Measurements from ENCODE around the gene TBL3. TPM values are rescaled to one million over a fixed set of nuclear protein-coding genes. Genes with fewer than 3 reads are reported as not detected.

Gene TBL3
- total and polyA plus RNA-seq, 2 donors = 28.4 to 52.3 TPM

- Histone ChIP-seq H3K27me3 (ENCODE audit: control insufficient read depth in 2 of 2, insufficient read depth in 1 of 2, low read length in 1 of 2) (peaks cover 7 to 18% of the 10 kb centered on the region in 2 donors), H3K4me1 (ENCODE audit: control insufficient read depth in 2 of 2, insufficient read depth in 2 of 2, low read length in 2 of 2) (peaks cover 7 to 13% of the 10 kb centered on the region in 2 donors), H3K36me3 (ENCODE audit: control insufficient read depth in 2 of 2, insufficient read depth in 2 of 2, low read length in 1 of 2) (no peaks in the 10 kb centered on the region), H3K4me3 (ENCODE audit: low read length in 2 of 2) (no peak overlapping the region), H3K9me3 (ENCODE audit: control insufficient read depth in 2 of 2, insufficient read depth in 1 of 2, low read length in 1 of 2) (peaks cover 0 to 8% of the 10 kb centered on the region in 2 donors), H3K27ac (ENCODE audit: low read depth in 1 of 2, low read length in 1 of 2) (no peak overlapping the region)
- WGBS = 95% methylated on average over 15 of the region's 15 CpGs
- DNase-seq (ENCODE audit: low read depth in 6 of 9, low spot score in 9 of 9) = no peak
These were observed 41.7 kb downstream of the TBL3 start for GRCh38 chr16:2013527-2013926.

GRCh38 chr16:2015117-2015946, 43.5 kb downstream of the TBL3 start:
- no peak for DNase-seq (ENCODE audit: low read depth in 6 of 9, low spot score in 9 of 9)
- H3K4me3 ChIP-seq (ENCODE audit: low read length in 2 of 2) = no peak overlapping the region
- peaks cover 0 to 8% of the 10 kb centered on the region in 2 donors for H3K9me3 ChIP-seq (ENCODE audit: control insufficient read depth in 2 of 2, insufficient read depth in 1 of 2, low read length in 1 of 2)
- H3K4me1 ChIP-seq (ENCODE audit: control insufficient read depth in 2 of 2, insufficient read depth in 2 of 2, low read length in 2 of 2) = peaks cover 2 to 14% of the 10 kb centered on the region in 2 donors
- peaks cover 23 to 37% of the 10 kb centered on the region in 2 donors for H3K27me3 ChIP-seq (ENCODE audit: control insufficient read depth in 2 of 2, insufficient read depth in 1 of 2, low read length in 1 of 2)
- 96% methylated on average over 24 of the region's 24 CpGs for WGBS
- H3K27ac ChIP-seq (ENCODE audit: low read depth in 1 of 2, low read length in 1 of 2) = no peak overlapping the region
- H3K36me3 ChIP-seq (ENCODE audit: control insufficient read depth in 2 of 2, insufficient read depth in 2 of 2, low read length in 1 of 2) = no peaks in the 10 kb centered on the region

- DNase-seq (ENCODE audit: low read depth in 6 of 9, low spot score in 9 of 9) = no peak
- H3K9me3 ChIP-seq (ENCODE audit: control insufficient read depth in 2 of 2, insufficient read depth in 1 of 2, low read length in 1 of 2) = peaks cover 0 to 8% of the 10 kb centered on the region in 2 donors
- H3K27ac ChIP-seq (ENCODE audit: low read depth in 1 of 2, low read length in 1 of 2) = no peak overlapping the region
- peaks cover 0 to 12% of the 10 kb centered on the region in 2 donors for H3K4me1 ChIP-seq (ENCODE audit: control insufficient read depth in 2 of 2, insufficient read depth in 2 of 2, low read length in 2 of 2)
- H3K36me3 ChIP-seq (ENCODE audit: control insufficient read depth in 2 of 2, insufficient read depth in 2 of 2, low read length in 1 of 2) = no peaks in the 10 kb centered on the region
- H3K27me3 ChIP-seq (ENCODE audit: control insufficient read depth in 2 of 2, insufficient read depth in 1 of 2, low read length in 1 of 2) = peaks cover 28 to 42% of the 10 kb centered on the region in 2 donors
- WGBS = 96% methylated on average over 7 of the region's 7 CpGs
- no peak overlapping the region for H3K4me3 ChIP-seq (ENCODE audit: low read length in 2 of 2)
These were observed 44.0 kb downstream of the TBL3 start for GRCh38 chr16:2015947-2016208.

- 59% methylated on average over 13 of the region's 13 CpGs for whole genome bisulfite sequencing
- Histone ChIP-seq H3K27me3 (ENCODE audit: control insufficient read depth in 2 of 2, insufficient read depth in 1 of 2, low read length in 1 of 2) (peaks cover 30 to 47% of the 10 kb centered on the region in 2 donors), H3K9me3 (ENCODE audit: control insufficient read depth in 2 of 2, insufficient read depth in 1 of 2, low read length in 1 of 2) (peaks cover 0 to 8% of the 10 kb centered on the region in 2 donors), H3K36me3 (ENCODE audit: control insufficient read depth in 2 of 2, insufficient read depth in 2 of 2, low read length in 1 of 2) (no peaks in the 10 kb centered on the region), H3K4me1 (ENCODE audit: control insufficient read depth in 2 of 2, insufficient read depth in 2 of 2, low read length in 2 of 2) (peaks cover 0 to 12% of the 10 kb centered on the region in 2 donors), H3K27ac (ENCODE audit: low read depth in 1 of 2, low read length in 1 of 2) (no peak overlapping the region), H3K4me3 (ENCODE audit: low read length in 2 of 2) (no peak overlapping the region)
- no peak for DNase-seq (ENCODE audit: low read depth in 6 of 9, low spot score in 9 of 9)
These were observed 44.6 kb downstream of the TBL3 start for GRCh38 chr16:2016407-2016922.

- Histone ChIP-seq H3K9me3 (ENCODE audit: control insufficient read depth in 2 of 2, insufficient read depth in 1 of 2, low read length in 1 of 2) (peaks cover 0 to 8% of the 10 kb centered on the region in 2 donors), H3K36me3 (ENCODE audit: control insufficient read depth in 2 of 2, insufficient read depth in 2 of 2, low read length in 1 of 2) (no peaks in the 10 kb centered on the region), H3K27ac (ENCODE audit: low read depth in 1 of 2, low read length in 1 of 2) (no peak within 1 kb of the TSS), H3K4me3 (ENCODE audit: low read length in 2 of 2) (no peak within 1 kb of the TSS), H3K4me1 (ENCODE audit: control insufficient read depth in 2 of 2, insufficient read depth in 2 of 2, low read length in 2 of 2) (peaks cover 12 to 29% of the 10 kb centered on the region in 2 donors), H3K27me3 (ENCODE audit: control insufficient read depth in 2 of 2, insufficient read depth in 1 of 2, low read length in 1 of 2) (peaks cover 38 to 72% of the 10 kb centered on the region in 2 donors)
- DNase-seq (ENCODE audit: low read depth in 6 of 9, low spot score in 9 of 9) = no peak
- WGBS = 3% methylated on average over 33 of the region's 33 CpGs
These were observed 47.7 kb downstream of the TBL3 start, which contains the start of gene NPW for GRCh38 chr16:2019518-2019920. NPW (plus strand) TSS chr16:2019785.

DNA sequence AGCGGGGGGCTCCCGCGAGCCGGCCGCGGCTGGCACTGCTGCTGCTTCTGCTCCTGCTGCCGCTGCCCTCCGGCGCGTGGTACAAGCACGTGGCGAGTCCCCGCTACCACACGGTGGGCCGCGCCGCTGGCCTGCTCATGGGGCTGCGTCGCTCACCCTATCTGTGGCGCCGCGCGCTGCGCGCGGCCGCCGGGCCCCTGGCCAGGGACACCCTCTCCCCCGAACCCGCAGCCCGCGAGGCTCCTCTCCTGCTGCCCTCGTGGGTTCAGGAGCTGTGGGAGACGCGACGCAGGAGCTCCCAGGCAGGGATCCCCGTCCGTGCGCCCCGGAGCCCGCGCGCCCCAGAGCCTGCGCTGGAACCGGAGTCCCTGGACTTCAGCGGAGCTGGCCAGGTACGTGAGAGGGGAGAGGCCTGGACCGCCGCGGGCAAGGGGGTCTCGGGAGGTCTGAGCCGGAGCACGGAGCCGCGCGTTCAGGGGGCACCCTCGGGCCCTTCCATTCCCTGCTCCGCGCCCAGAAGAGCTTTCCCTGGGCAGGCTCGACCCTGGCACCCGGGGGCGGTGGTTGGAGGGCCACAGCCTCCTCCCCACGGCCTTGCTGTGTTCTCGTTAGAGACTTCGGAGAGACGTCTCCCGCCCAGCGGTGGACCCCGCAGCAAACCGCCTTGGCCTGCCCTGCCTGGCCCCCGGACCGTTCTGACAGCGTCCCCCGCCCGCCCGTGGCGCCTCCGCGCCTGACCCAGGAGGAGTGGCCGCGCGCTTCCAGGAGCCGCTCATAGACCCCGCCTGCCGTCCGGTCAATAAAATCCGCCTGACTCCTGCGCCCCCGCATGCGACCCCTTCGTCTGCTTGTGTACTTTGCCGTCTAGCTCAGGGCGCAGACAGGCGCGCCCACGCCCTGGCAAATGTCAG, 48.3 kb downstream of the TBL3 start:
- DNase-seq (ENCODE audit: low read depth in 6 of 9, low spot score in 9 of 9) = no peak
- H3K27me3 ChIP-seq (ENCODE audit: control insufficient read depth in 2 of 2, insufficient read depth in 1 of 2, low read length in 1 of 2) = peaks cover 42 to 77% of the 10 kb centered on the region in 2 donors
- WGBS = 4% methylated on average over 96 of the region's 96 CpGs
- H3K9me3 ChIP-seq (ENCODE audit: control insufficient read depth in 2 of 2, insufficient read depth in 1 of 2, low read length in 1 of 2) = peaks cover 0 to 8% of the 10 kb centered on the region in 2 donors
- H3K36me3 ChIP-seq (ENCODE audit: control insufficient read depth in 2 of 2, insufficient read depth in 2 of 2, low read length in 1 of 2) = no peaks in the 10 kb centered on the region
- H3K27ac ChIP-seq (ENCODE audit: low read depth in 1 of 2, low read length in 1 of 2) = no peak overlapping the region
- H3K4me3 ChIP-seq (ENCODE audit: low read length in 2 of 2) = no peak overlapping the region
- H3K4me1 ChIP-seq (ENCODE audit: control insufficient read depth in 2 of 2, insufficient read depth in 2 of 2, low read length in 2 of 2) = peaks cover 12 to 29% of the 10 kb centered on the region in 2 donors

- no peak for DNase-seq (ENCODE audit: low read depth in 6 of 9, low spot score in 9 of 9)
- Histone ChIP-seq H3K4me3 (ENCODE audit: low read length in 2 of 2) (peak overlapping the region in 1 of 2 donors; percentile 14), H3K27me3 (ENCODE audit: control insufficient read depth in 2 of 2, insufficient read depth in 1 of 2, low read length in 1 of 2) (peaks cover 64 to 88% of the 10 kb centered on the region in 2 donors), H3K4me1 (ENCODE audit: control insufficient read depth in 2 of 2, insufficient read depth in 2 of 2, low read length in 2 of 2) (peaks cover 12 to 38% of the 10 kb centered on the region in 2 donors), H3K9me3 (ENCODE audit: control insufficient read depth in 2 of 2, insufficient read depth in 1 of 2, low read length in 1 of 2) (peaks cover 0 to 7% of the 10 kb centered on the region in 2 donors), H3K27ac (ENCODE audit: low read depth in 1 of 2, low read length in 1 of 2) (no peak overlapping the region), H3K36me3 (ENCODE audit: control insufficient read depth in 2 of 2, insufficient read depth in 2 of 2, low read length in 1 of 2) (no peaks in the 10 kb centered on the region)
- 5% methylated on average over 14 of the region's 14 CpGs for WGBS
These were observed 50.9 kb downstream of the TBL3 start for GRCh38 chr16:2022723-2023091.

- H3K4me3 ChIP-seq (ENCODE audit: low read length in 2 of 2) = peak overlapping the region; percentile 14 to 22
- DNase-seq (ENCODE audit: low read depth in 6 of 9, low spot score in 9 of 9) = peak; percentile 80 to 97 (median 90)
These were observed 51.5 kb downstream of the TBL3 start for GRCh38 chr16:2023092-2024031.

More at GRCh38 chr16:2023092-2024031, 51.5 kb downstream of the TBL3 start:
- H3K27me3 ChIP-seq (ENCODE audit: control insufficient read depth in 2 of 2, insufficient read depth in 1 of 2, low read length in 1 of 2) = peaks cover 65 to 88% of the 10 kb centered on the region in 2 donors
- H3K36me3 ChIP-seq (ENCODE audit: control insufficient read depth in 2 of 2, insufficient read depth in 2 of 2, low read length in 1 of 2) = no peaks in the 10 kb centered on the region
- H3K4me1 ChIP-seq (ENCODE audit: control insufficient read depth in 2 of 2, insufficient read depth in 2 of 2, low read length in 2 of 2) = peaks cover 12 to 42% of the 10 kb centered on the region in 2 donors
- 20% methylated on average over 53 of the region's 53 CpGs for WGBS
- peaks cover 1 to 11% of the 10 kb centered on the region in 2 donors for H3K9me3 ChIP-seq (ENCODE audit: control insufficient read depth in 2 of 2, insufficient read depth in 1 of 2, low read length in 1 of 2)
- H3K27ac ChIP-seq (ENCODE audit: low read depth in 1 of 2, low read length in 1 of 2) = peak overlapping the region; percentile 32 to 37
